Transverse colon (tissue), 4 donors: ENCODE results near the gene NUDC. TPM values are rescaled to one million over a fixed set of nuclear protein-coding genes. Genes with fewer than 3 reads are reported as not detected.

ENCODE experiments used
- DNase-seq: peaks from one replicate; pipeline ENCODE4 v3.0.0-alpha.2; 2019
- H3K27ac ChIP-seq, 4 donors: fragments of 200-600 bp; sonication (generic); 2 replicates each; pipeline ENCODE4 v1.5.1; 2016 to 2018; ENCODE audit warnings: inconsistent platforms in 4 of 4
- H3K27me3 ChIP-seq: fragments of 200-600 bp; sonication (generic); 2 replicates; pipeline ENCODE4 v1.5.1; 2017; ENCODE audit warnings: inconsistent platforms
- H3K36me3 ChIP-seq, 4 donors: fragments of 200-600 bp; sonication (generic); 2 replicates each; pipeline ENCODE4 v1.5.1; 2017 to 2019; ENCODE audit warnings: inconsistent platforms in 4 of 4
- H3K4me1 ChIP-seq, 4 donors: fragments of 200-600 bp; sonication (generic); 2 replicates each; pipeline ENCODE4 v1.5.1; 2017 to 2020; ENCODE audit warnings: inconsistent platforms in 4 of 4
- H3K4me3 ChIP-seq, 4 donors: fragments of 200-600 bp; sonication (generic); 1 replicate in 1 of 4; 2 replicates in 3 of 4; pipeline versions ENCODE4 v1.5.1 to v1.6.1; 2017 to 2019; ENCODE audit warnings: inconsistent platforms in 4 of 4
- H3K9me3 ChIP-seq, 2 donors: fragments of 200-600 bp; sonication (generic); 2 replicates each; pipeline ENCODE4 v1.5.1; 2017 to 2019; ENCODE audit warnings: inconsistent platforms in 2 of 2
- CTCF ChIP-seq, 5 experiments: fragments of 200-600 bp in 3 of 5; fragments of 450-650 bp in 2 of 5; sonication (generic) in 3 of 5; IDR thresholded peaks; 1 replicate in 2 of 5; 2 replicates in 3 of 5; pipeline ENCODE4 v1.5.1; 2016 to 2017; ENCODE audit warnings: antibody characterized with exemption in 5 of 5, inconsistent platforms in 3 of 5, mild to moderate bottlenecking in 2 of 5, moderate library complexity in 1 of 5
- EP300 ChIP-seq: sonication (generic); formaldehyde crosslinking; IDR thresholded peaks from one replicate; pipeline ENCODE4 v1.6.1; 2017; ENCODE audit warnings: antibody characterized with exemption, low read depth
- POLR2A ChIP-seq: fragments of 450-650 bp; IDR thresholded peaks from one replicate; pipeline ENCODE4 v1.6.1; 2016; ENCODE audit warnings: antibody characterized with exemption, mild to moderate bottlenecking, moderate library complexity
- POLR2AphosphoS5 ChIP-seq, 3 donors: sonication (generic); formaldehyde crosslinking; IDR thresholded peaks; one replicate each; pipeline ENCODE4 v1.6.1; 2016; ENCODE audit warnings: antibody characterized with exemption in 3 of 3
- WGBS, 2 donors: methylation state at CpG; one replicate each; pipeline ENCODE4 v1.1.5; 2018; ENCODE audit warnings: low coverage in 1 of 2; 5-methylcytosine and 5-hydroxymethylcytosine counted together
- in situ Hi-C, 4 donors: fragments of 200-750 bp; cut with MboI; loops; one replicate each; pipeline versions ENCODE4 v1.15.0 to v1.15.1; 2017; ENCODE audit warnings: low sequenced_read_pairs in 3 of 4, low pct_ligation_motif_present in 1 of 4, low pct_unique_long_range_greater_than_20kb in 1 of 4
- intact Hi-C: fragments of 100-400 bp; cut with DNase I; formaldehyde crosslinking; loops from one replicate; pipeline ENCODE4 v1.15.1; 2023; ENCODE audit warnings: low total_unique reads
- total RNA-seq, 4 donors: library from RNA; depleted of rRNA; stranded (reverse); fragments of >200 nt; gene quantifications; one replicate each; pipeline ENCODE4 v1.1.0, GENCODE V29; 2016

The NUDC gene
- total RNA-seq, 4 donors from 2014 or later = 10.8 to 39.9 (median 27.6) TPM

- TF ChIP-seq EP300 (no peak), POLR2AphosphoS5 (IDR thresholded peaks at IDR 0.05) (no peak), CTCF (IDR thresholded peaks at IDR 0.05) (no peak), POLR2A (no peak)
- intact Hi-C loops = no loop called here
- Histone ChIP-seq H3K36me3 (no peaks in the 10 kb centered on the region), H3K4me1 (peaks cover 0 to 17% (median 10%) of the 10 kb centered on the region in 4 donors), H3K27ac (no peak overlapping the region), H3K27me3 (no peaks in the 10 kb centered on the region), H3K9me3 (no peaks in the 10 kb centered on the region), H3K4me3 (no peak overlapping the region)
- 45 to 61% methylated on average over 4 to 6 of the region's 6 CpGs for WGBS, 2 donors
- in situ Hi-C loops = no loop called here
- DNase-seq = peak; percentile 41
These were observed 14.2 kb upstream of the NUDC start for GRCh38 chr1:26907071-26907917.

- DNase-seq = no peak
- no peak overlapping the region for H3K4me3 ChIP-seq
- TF ChIP-seq POLR2AphosphoS5 (IDR thresholded peaks at IDR 0.05) = no peak
- TF ChIP-seq CTCF (IDR thresholded peaks at IDR 0.05) = no peak
- TF ChIP-seq EP300 = no peak
- TF ChIP-seq POLR2A = no peak
- H3K9me3 ChIP-seq = no peaks in the 10 kb centered on the region
- in situ Hi-C loops (no loop called here), intact Hi-C loops (no loop called here)
- H3K36me3 ChIP-seq = no peaks in the 10 kb centered on the region
- 87% methylated on average over 3 of the region's 3 CpGs; no CpG with 5 or more reads in 1 of the 2 donors for WGBS, 2 donors
- no peaks in the 10 kb centered on the region for H3K27me3 ChIP-seq
- peak overlapping the region in 1 of 4 donors; percentile 55 for H3K27ac ChIP-seq
- peaks cover 0 to 32% (median 22%) of the 10 kb centered on the region in 4 donors for H3K4me1 ChIP-seq
These were observed 11.6 kb upstream of the NUDC start for GRCh38 chr1:26909951-26910342.

GRCh38 chr1:26910343-26911160 is 11.0 kb upstream of the NUDC start:
- DNase-seq = no peak
- no peaks in the 10 kb centered on the region for H3K36me3 ChIP-seq
- WGBS, 2 donors = 45% methylated on average over 4 of the region's 4 CpGs; no CpG with 5 or more reads in 1 of the 2 donors
- H3K27me3 ChIP-seq = no peaks in the 10 kb centered on the region
- intact Hi-C loops = no loop called here
- no peak overlapping the region for H3K4me3 ChIP-seq
- peak overlapping the region in 1 of 4 donors; percentile 55 for H3K27ac ChIP-seq
- TF ChIP-seq CTCF (IDR thresholded peaks at IDR 0.05) (no peak), EP300 (no peak), POLR2A (no peak), POLR2AphosphoS5 (IDR thresholded peaks at IDR 0.05) (no peak)
- peaks cover 0 to 38% (median 28%) of the 10 kb centered on the region in 4 donors for H3K4me1 ChIP-seq
- no peaks in the 10 kb centered on the region for H3K9me3 ChIP-seq
- in situ Hi-C loops = no loop called here
